NK-92 treated with Interleukin-12 subunit alpha and Interleukin-12 subunit beta, amount 100 ng/mL, for 24 hours (cell line): ENCODE results near the gene RBMS3.
"Not testable (repeated sequence)": the region's sequence is repeated elsewhere in the genome, so short reads cannot be mapped to it uniquely, and the experiment has no call there.

Experiments
- DNase-seq: peaks from one replicate; lab custom pipeline; 2025; lab: John Stamatoyannopoulos, UW

RBMS3 gene

GRCh38 chr3:29312395-29312794, 31.5 kb downstream of the RBMS3 start:
- no peak for DNase-seq

GRCh38 chr3:29312960-29313452, 32.1 kb downstream of the RBMS3 start:
- DNase-seq = no peak

GRCh38 chr3:29313981-29314726, 33.3 kb downstream of the RBMS3 start:
- no peak for DNase-seq

GRCh38 chr3:29314727-29315088, 33.8 kb downstream of the RBMS3 start:
- DNase-seq = no peak

- no peak for DNase-seq
Observed at GRCh38 chr3:29317659-29318173, 36.8 kb downstream of the RBMS3 start.

GRCh38 chr3:29318251-29318650, 37.4 kb downstream of the RBMS3 start:
- DNase-seq = no peak

- DNase-seq = no peak
Observed at GRCh38 chr3:29319262-29319661, 38.4 kb downstream of the RBMS3 start.

- no peak for DNase-seq
Observed at GRCh38 chr3:29319798-29320197, 38.9 kb downstream of the RBMS3 start.

GRCh38 chr3:29322586-29322985, 41.7 kb downstream of the RBMS3 start:
- DNase-seq = no peak

- no peak for DNase-seq
Observed at GRCh38 chr3:29324180-29324651, 43.3 kb downstream of the RBMS3 start.

- DNase-seq = not testable (repeated sequence)
Observed at GRCh38 chr3:29326540-29326939, 45.7 kb downstream of the RBMS3 start.

- DNase-seq = no peak
Observed at GRCh38 chr3:29329986-29330890, 49.4 kb downstream of the RBMS3 start.

- no peak for DNase-seq
Observed at GRCh38 chr3:29331035-29331434, 50.2 kb downstream of the RBMS3 start.

- no peak for DNase-seq
Observed at GRCh38 chr3:29331456-29332194, 50.8 kb downstream of the RBMS3 start.

GRCh38 chr3:29332195-29332637, 51.3 kb downstream of the RBMS3 start:
- DNase-seq = no peak

GRCh38 chr3:29333576-29333975, 52.7 kb downstream of the RBMS3 start:
- DNase-seq = no peak

GRCh38 chr3:29334706-29335105, 53.8 kb downstream of the RBMS3 start:
- DNase-seq = no peak

GRCh38 chr3:29335438-29335837, 54.6 kb downstream of the RBMS3 start:
- no peak for DNase-seq

GRCh38 chr3:29335943-29336342, 55.1 kb downstream of the RBMS3 start:
- no peak for DNase-seq

- no peak for DNase-seq
Observed at GRCh38 chr3:29337565-29337964, 56.7 kb downstream of the RBMS3 start.

- DNase-seq = no peak
Observed at GRCh38 chr3:29338377-29338776, 57.5 kb downstream of the RBMS3 start.
